OCI-LY3 (cell line): Measurements from ENCODE around the gene RPL3.

ENCODE experiments used
- H2AFZ ChIP-seq: fragments of 200-600, 300-600 bp; shearing (Covaris generic); 2 replicates; pipeline ENCODE4 v1.6.0; 2014; ENCODE audit warnings: antibody characterized with exemption, low read depth, low read length
- H3K27ac ChIP-seq: fragments of 200-600, 300-600 bp; sonication (generic); 2 replicates; pipeline ENCODE4 v1.5.1; 2014; ENCODE audit warnings: mild to moderate bottlenecking, low read length, moderate library complexity, mixed read lengths
- H3K27me3 ChIP-seq: fragments of 200-600, 300-600 bp; sonication (generic); 2 replicates; pipeline ENCODE4 v1.6.1; 2014; ENCODE audit warnings: low read depth, low read length, mixed read lengths
- H3K36me3 ChIP-seq: fragments of 200-600, 300-600 bp; sonication (generic); replicated peaks from 2 replicates; pipeline ENCODE3; 2014; ENCODE audit warnings: low read depth, low read length, mixed read lengths
- H3K4me1 ChIP-seq: fragments of 300-600, 200-600 bp; sonication (generic); 2 replicates; pipeline ENCODE4 v1.6.1; 2014; ENCODE audit warnings: low read length, mixed read lengths
- H3K4me2 ChIP-seq: fragments of 200-600, 300-600 bp; sonication (generic); 2 replicates; pipeline ENCODE4 v1.6.1; 2014; ENCODE audit warnings: low read length, mixed read lengths
- H3K4me3 ChIP-seq: fragments of 300-600, 200-600 bp; sonication (generic); 2 replicates; pipeline ENCODE4 v1.5.1; 2014; ENCODE audit warnings: antibody characterized with exemption, mild to moderate bottlenecking, low read length, moderate library complexity
- H3K79me2 ChIP-seq: fragments of 300-600, 200-600 bp; shearing (Covaris generic); 2 replicates; pipeline ENCODE4 v1.6.1; 2014; ENCODE audit warnings: mild to moderate bottlenecking, low read length, mixed read lengths
- H3K9ac ChIP-seq: fragments of 300-600, 200-600 bp; shearing (Covaris generic); 2 replicates; pipeline ENCODE4 v1.6.0; 2014; ENCODE audit warnings: mild to moderate bottlenecking, low read length, moderate library complexity
- H3K9me3 ChIP-seq: fragments of 200-600, 300-600 bp; shearing (Covaris generic); 2 replicates; pipeline ENCODE4 v1.6.1; 2014; ENCODE audit warnings: low read length, mixed read lengths; ENCODE audit not compliant: insufficient read depth
- H4K20me1 ChIP-seq: fragments of 200-600, 300-600 bp; sonication (generic); 2 replicates; pipeline ENCODE4 v1.6.1; 2016; ENCODE audit warnings: low read length, mixed read lengths; ENCODE audit not compliant: insufficient read depth
- CTCF ChIP-seq: fragments of 200-600, 300-600 bp; sonication (generic); IDR thresholded peaks from 2 replicates; pipeline ENCODE4 v1.5.1; 2014; ENCODE audit warnings: antibody characterized with exemption, low read length, low read depth
- EZH2phosphoT487 ChIP-seq: fragments of 200-600 bp; shearing (Covaris generic); IDR thresholded peaks from 2 replicates; pipeline ENCODE4 v1.6.1; 2018; ENCODE audit warnings: antibody characterized with exemption, mixed run types, low read depth

The RPL3 gene

GRCh38 chr22:39282645-39283321 is 36.6 kb downstream of the RPL3 start:
- no peak overlapping the region for H3K4me2 ChIP-seq
- H3K9me3 ChIP-seq, result no peaks in the 10 kb centered on the region
- no peak overlapping the region for H3K27ac ChIP-seq
- H3K4me1 ChIP-seq, result peaks cover 27% of the 10 kb centered on the region
- no peak overlapping the region for H3K4me3 ChIP-seq
- no peaks in the 10 kb centered on the region for H3K36me3 ChIP-seq
- H3K27me3 ChIP-seq, result peaks cover 2% of the 10 kb centered on the region; the same call in 1 of the 2 replicates
- H4K20me1 ChIP-seq, result no peaks in the 10 kb centered on the region
- TF ChIP-seq EZH2phosphoT487, result no peak
- TF ChIP-seq CTCF, result 0 out of 2 replicates have a peak, but pooled peaks have one; percentile 11
- H3K9ac ChIP-seq, result no peak overlapping the region
- H3K79me2 ChIP-seq, result no peaks in the 10 kb centered on the region
- peak overlapping the region; percentile 22; the same call in 1 of the 2 replicates for H2AFZ ChIP-seq

GRCh38 chr22:39281126-39281525 is 38.3 kb downstream of the RPL3 start:
- no peaks in the 10 kb centered on the region for H4K20me1 ChIP-seq
- H3K9me3 ChIP-seq, result peaks cover 4% of the 10 kb centered on the region; the same call in 1 of the 2 replicates
- H3K27me3 ChIP-seq, result peaks cover 2% of the 10 kb centered on the region
- H3K4me2 ChIP-seq, result no peak overlapping the region
- H3K79me2 ChIP-seq, result no peaks in the 10 kb centered on the region
- no peaks in the 10 kb centered on the region for H3K36me3 ChIP-seq
- H2AFZ ChIP-seq, result no peak overlapping the region
- peaks cover 14% of the 10 kb centered on the region; the same call in 1 of the 2 replicates for H3K4me1 ChIP-seq
- TF ChIP-seq CTCF (no peak), EZH2phosphoT487 (no peak)
- H3K27ac ChIP-seq, result no peak overlapping the region
- H3K9ac ChIP-seq, result no peak overlapping the region
- no peak overlapping the region for H3K4me3 ChIP-seq

GRCh38 chr22:39280250-39280649 is 39.2 kb downstream of the RPL3 start:
- peaks cover 2% of the 10 kb centered on the region for H3K27me3 ChIP-seq
- no peaks in the 10 kb centered on the region for H4K20me1 ChIP-seq
- no peak overlapping the region for H3K4me3 ChIP-seq
- H3K79me2 ChIP-seq, result no peaks in the 10 kb centered on the region
- H3K27ac ChIP-seq, result no peak overlapping the region
- H3K4me2 ChIP-seq, result no peak overlapping the region
- no peaks in the 10 kb centered on the region for H3K36me3 ChIP-seq
- peaks cover 14% of the 10 kb centered on the region; the same call in 1 of the 2 replicates for H3K4me1 ChIP-seq
- no peak for TF ChIP-seq EZH2phosphoT487
- TF ChIP-seq CTCF, result no peak
- H3K9ac ChIP-seq, result no peak overlapping the region
- H3K9me3 ChIP-seq, result peaks cover 4% of the 10 kb centered on the region; the same call in 1 of the 2 replicates
- H2AFZ ChIP-seq, result no peak overlapping the region

GRCh38 chr22:39279170-39279850 is 40.1 kb downstream of the RPL3 start:
- Histone ChIP-seq H3K4me3 (no peak overlapping the region), H3K27ac (no peak overlapping the region), H3K27me3 (peaks cover 2% of the 10 kb centered on the region), H3K9me3 (peaks cover 4% of the 10 kb centered on the region; the same call in 1 of the 2 replicates), H3K9ac (no peak overlapping the region), H3K4me1 (peaks cover 14% of the 10 kb centered on the region; the same call in 1 of the 2 replicates), H3K4me2 (no peak overlapping the region), H2AFZ (no peak overlapping the region), H3K79me2 (no peaks in the 10 kb centered on the region), H4K20me1 (no peaks in the 10 kb centered on the region), H3K36me3 (no peaks in the 10 kb centered on the region)
- TF ChIP-seq EZH2phosphoT487 (no peak), CTCF (no peak)
